ENCODE measurements around the gene BACH2. TPM values are rescaled to one million over a fixed set of nuclear protein-coding genes. Genes with fewer than 3 reads are reported as not detected.

BACH2 gene
- total RNA-seq, 1 donor, result under 0.01 TPM

GRCh38 chr6:90290811-90291420 lies 5.7 kb downstream of the BACH2 start:
- TF ChIP-seq CTCF (IDR thresholded peaks at IDR 0.05; ENCODE audit: insufficient read depth, low read depth, low read length), result no peak
- DNase-seq (ENCODE audit: low read depth), result no peak
- no peak overlapping the region for H3K4me3 ChIP-seq (ENCODE audit: low read depth, low read length)

GRCh38 chr6:90289902-90290301 lies 6.7 kb downstream of the BACH2 start:
- no peak for TF ChIP-seq CTCF (IDR thresholded peaks at IDR 0.05; ENCODE audit: insufficient read depth, low read depth, low read length)

GRCh38 chr6:90288404-90288803 lies 8.2 kb downstream of the BACH2 start:
- DNase-seq (ENCODE audit: low read depth), result no peak

More at GRCh38 chr6:90289902-90290301, 6.7 kb downstream of the BACH2 start:
- no peak for DNase-seq (ENCODE audit: low read depth)
- H3K4me3 ChIP-seq (ENCODE audit: low read depth, low read length), result no peak overlapping the region

GRCh38 chr6:90286884-90287488 lies 9.7 kb downstream of the BACH2 start:
- no peak overlapping the region for H3K4me3 ChIP-seq (ENCODE audit: low read depth, low read length)
- peak; percentile 82 for TF ChIP-seq CTCF (IDR thresholded peaks at IDR 0.05; ENCODE audit: insufficient read depth, low read depth, low read length)
- DNase-seq (ENCODE audit: low read depth), result peak; percentile 25

More at GRCh38 chr6:90288404-90288803, 8.2 kb downstream of the BACH2 start:
- H3K4me3 ChIP-seq (ENCODE audit: low read depth, low read length), result no peak overlapping the region
- no peak for TF ChIP-seq CTCF (IDR thresholded peaks at IDR 0.05; ENCODE audit: insufficient read depth, low read depth, low read length)

GRCh38 chr6:90285611-90286381 lies 10.8 kb downstream of the BACH2 start:
- no peak overlapping the region for H3K4me3 ChIP-seq (ENCODE audit: low read depth, low read length)
- no peak for TF ChIP-seq CTCF (IDR thresholded peaks at IDR 0.05; ENCODE audit: insufficient read depth, low read depth, low read length)
- peak; percentile 87 for DNase-seq (ENCODE audit: low read depth)

GRCh38 chr6:90285042-90285481 lies 11.6 kb downstream of the BACH2 start:
- H3K4me3 ChIP-seq (ENCODE audit: low read depth, low read length), result no peak overlapping the region
- TF ChIP-seq CTCF (IDR thresholded peaks at IDR 0.05; ENCODE audit: insufficient read depth, low read depth, low read length), result no peak
- peak; percentile 13 for DNase-seq (ENCODE audit: low read depth)

All from fibroblast of villous mesenchyme (primary cell).